ENCODE data around the gene LUC7L3. TPM values are rescaled to one million over a fixed set of nuclear protein-coding genes. Genes with fewer than 3 reads are reported as not detected.
A peak's percentile ranks its signal among the peaks of the same experiment; 100 is the strongest.

LUC7L3 gene
- total and polyA plus RNA-seq, 2 experiments from 2014 or later, result 69.3 to 501 TPM

GRCh38 chr17:50703162-50703561 is 16.2 kb upstream of the LUC7L3 start:
- H3K4me2 ChIP-seq, result no peak overlapping the region
- Mint-ChIP-seq H3K4me1 (peaks cover 4% of the 10 kb centered on the region; the same call in 2 of the 3 replicates), H3K4me3 (no peak overlapping the region), H3K27ac (no peak overlapping the region), H3K27me3 (ENCODE audit: insufficient read depth, low read depth, poor library complexity) (peaks cover 2% of the 10 kb centered on the region), H3K9me3 (no peaks in the 10 kb centered on the region; the same call in 2 of the 3 replicates), H3K36me3 (ENCODE audit: low read depth) (peaks cover 47% of the 10 kb centered on the region)
- no peak for TF ChIP-seq STAT1 (IDR thresholded peaks at IDR 0.05; ENCODE audit: unreplicated experiment)
- TF ChIP-seq NANOG (IDR thresholded peaks at IDR 0.05; ENCODE audit: borderline replicate concordance), result no peak
- TF ChIP-seq REST (IDR thresholded peaks at IDR 0.05; ENCODE audit: unreplicated experiment), result no peak
- TF ChIP-seq ZNF462 (CRISPR knock-in tag; IDR thresholded peaks at IDR 0.05), result no peak
- no peak for TF ChIP-seq JUNB (IDR thresholded peaks at IDR 0.05; ENCODE audit: unreplicated experiment)
- no peak for TF ChIP-seq ZNF331 (CRISPR knock-in tag; IDR thresholded peaks at IDR 0.05; ENCODE audit: low read depth)
- no peak for TF ChIP-seq ZNF114 (CRISPR knock-in tag; IDR thresholded peaks at IDR 0.05)
- TF ChIP-seq CREB1 (CRISPR knock-in tag; IDR thresholded peaks at IDR 0.05; ENCODE audit: low read depth), result no peak
- TF ChIP-seq ETS1 (IDR thresholded peaks at IDR 0.05), result no peak
- no peak for ATAC-seq
- H3K79me2 ChIP-seq (replicated peaks; ENCODE audit: insufficient read depth), result peaks cover 65% of the 10 kb centered on the region
- peaks cover 28% of the 10 kb centered on the region for H4K20me1 ChIP-seq (replicated peaks; ENCODE audit: insufficient read depth)
- H3K9me2 ChIP-seq (ENCODE audit: insufficient read depth), result no peaks in the 10 kb centered on the region
- no peak overlapping the region for H2AFZ ChIP-seq
- peaks cover 22% of the 10 kb centered on the region for H3K36me3 ChIP-seq (ENCODE audit: insufficient read depth)
- no peak overlapping the region for H3K4me3 ChIP-seq
- peaks cover under 1% of the 10 kb centered on the region; the same call in 1 of the 2 replicates for H3K4me1 ChIP-seq (ENCODE audit: insufficient read depth)
- DNase-seq (ENCODE audit: low spot score), result no peak
- H3K27me3 ChIP-seq (ENCODE audit: insufficient read depth), result no peaks in the 10 kb centered on the region
- H3K27ac ChIP-seq (ENCODE audit: low read depth), result peak overlapping the region; percentile 66; the same call in 1 of the 2 replicates
- 0 out of 2 replicates have a peak, but pooled peaks cover 6% of the 10 kb centered on the region for H3F3A ChIP-seq (replicated peaks; ENCODE audit: low read depth)

All from GM23338 (cell line).